D341Med (cell line): ENCODE results near the gene ALK.

Experiments used
- DNase-seq: peaks from one replicate; pipeline ENCODE4 v3.0.0; 2012; ENCODE audit warnings: low spot score

The ALK gene

DNA sequence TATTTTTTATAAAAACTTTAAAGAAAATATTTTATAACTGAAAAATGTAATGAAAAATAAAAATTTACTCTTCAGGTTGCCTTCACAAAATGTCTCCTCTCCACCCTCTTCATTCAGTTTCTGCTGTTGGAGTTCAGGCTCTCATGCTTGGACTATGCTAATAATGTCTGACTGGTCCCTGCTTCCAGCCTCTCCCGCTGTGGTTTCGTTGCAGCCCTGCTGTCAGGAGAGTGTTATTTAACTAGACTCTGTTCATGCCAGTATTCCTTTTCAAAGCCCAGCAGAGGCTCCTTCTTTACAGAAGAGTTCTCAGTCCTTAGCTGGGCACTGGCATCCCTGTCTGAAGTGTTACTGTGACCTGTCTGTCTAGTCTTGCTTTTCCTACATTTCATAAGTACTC is 765.8 kb downstream of the ALK start:
- DNase-seq, result no peak

DNA sequence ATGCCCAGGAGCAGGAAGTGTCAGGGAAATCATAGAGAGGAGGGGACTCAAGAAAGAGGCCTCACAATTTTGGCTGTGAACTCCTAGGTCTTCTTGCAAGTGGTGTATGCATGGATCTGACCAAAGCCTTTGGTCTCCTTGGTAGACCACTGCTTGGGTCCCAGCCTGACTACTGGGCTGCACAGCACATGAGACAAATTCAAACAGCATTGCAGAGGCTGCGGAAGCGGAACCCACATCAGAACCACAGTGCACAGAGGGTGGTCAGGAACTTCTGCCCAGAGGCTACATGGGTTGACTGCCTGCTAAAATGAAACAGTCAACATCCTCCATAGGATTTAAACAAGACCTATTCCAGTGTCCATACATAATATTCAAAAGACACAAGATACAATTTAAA is 766.8 kb downstream of the ALK start:
- no peak for DNase-seq

DNA sequence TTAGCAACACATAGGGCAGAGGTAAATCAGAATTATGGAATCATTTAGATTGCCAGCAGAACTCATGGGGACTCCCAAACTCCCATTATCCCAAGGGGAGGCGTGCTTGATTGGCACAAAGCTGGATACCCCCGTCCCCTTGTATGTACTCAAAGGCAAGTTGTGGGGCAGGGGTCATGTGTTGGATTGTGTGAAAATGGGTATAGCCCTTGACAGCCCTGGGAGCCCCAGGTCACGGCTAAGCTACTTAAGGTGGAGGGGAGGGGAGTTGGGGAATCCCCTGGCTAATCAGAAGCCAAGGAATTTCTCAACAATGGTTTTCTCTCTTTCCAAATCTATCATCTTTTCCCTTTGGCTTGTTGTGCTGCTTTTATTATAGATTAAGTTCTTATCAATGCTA is 773.4 kb downstream of the ALK start:
- peak; percentile 57 for DNase-seq

DNA sequence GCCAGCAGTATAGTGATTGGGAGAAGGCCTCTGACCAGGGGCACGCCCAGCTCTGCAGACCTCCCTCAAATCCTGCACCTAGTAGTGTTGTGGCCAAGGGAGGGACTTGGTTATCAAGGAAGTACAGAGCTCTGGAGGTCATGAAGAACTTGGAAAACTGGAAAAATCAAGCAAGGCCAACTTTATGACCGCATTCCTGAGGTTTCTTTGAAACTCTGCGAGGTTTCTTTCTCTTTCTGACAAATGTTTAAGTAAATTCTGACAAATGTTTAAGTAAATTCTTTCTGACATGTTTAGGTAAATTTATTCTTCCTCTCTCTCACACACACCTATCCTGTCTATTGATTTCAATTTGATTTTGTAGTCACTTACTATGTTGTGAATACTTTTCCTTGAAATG is 775.2 kb downstream of the ALK start:
- no peak for DNase-seq

DNA sequence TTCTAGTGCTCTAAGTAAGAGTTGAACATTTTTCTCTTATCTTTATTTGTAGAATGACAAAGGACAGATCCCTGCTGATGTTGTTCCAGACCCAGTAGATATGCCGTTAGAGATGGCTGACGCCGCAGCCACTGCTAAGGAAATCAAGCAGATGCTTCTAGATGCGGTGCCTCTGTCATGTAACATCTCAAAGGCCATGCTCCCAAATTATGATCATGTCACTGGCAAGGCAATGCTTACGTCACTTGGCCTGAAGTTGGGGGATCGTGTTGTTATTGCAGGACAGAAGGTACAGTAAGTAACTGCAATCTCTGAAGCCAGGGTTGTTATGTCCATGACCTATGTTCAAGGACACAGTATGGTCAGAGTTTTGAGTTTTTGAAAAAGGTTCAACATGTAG is 777.7 kb downstream of the ALK start:
- no peak for DNase-seq
